Liver (tissue), 9 donors: ENCODE results near the gene NDUFS3. TPM values are rescaled to one million over a fixed set of nuclear protein-coding genes. Genes with fewer than 3 reads are reported as not detected.
"Not testable (repeated sequence)": the region's sequence is repeated elsewhere in the genome, so short reads cannot be mapped to it uniquely, and the experiment has no call there.

Source experiments
- DNase-seq: peaks from one replicate; pipeline ENCODE4 v3.0.0-alpha.2; 2017; ENCODE audit warnings: low spot score
- H3K27ac ChIP-seq, 2 donors: one replicate each; pipeline ENCODE4 v1.7.0; 2013; ENCODE audit warnings: inconsistent platforms in 2 of 2, low read length in 2 of 2, control low read depth in 1 of 2, low read depth in 1 of 2, mild to moderate bottlenecking in 1 of 2
- H3K27me3 ChIP-seq, 4 donors: one replicate each; pipeline versions ENCODE4 v1.6.1 to v1.7.0; 2013; ENCODE audit warnings: low read length in 3 of 4, inconsistent platforms in 1 of 4, mild to moderate bottlenecking in 1 of 4, moderate library complexity in 1 of 4; ENCODE audit not compliant: control insufficient read depth in 4 of 4, insufficient read depth in 4 of 4
- H3K36me3 ChIP-seq, 4 donors: one replicate each; pipeline versions ENCODE4 v1.6.1 to v1.7.0; 2013; ENCODE audit warnings: low read length in 3 of 4, mild to moderate bottlenecking in 3 of 4, low read depth in 1 of 4, moderate library complexity in 1 of 4; ENCODE audit not compliant: control insufficient read depth in 4 of 4, insufficient read depth in 3 of 4
- H3K4me1 ChIP-seq, 4 donors: one replicate each; pipeline versions ENCODE4 v1.6.1 to v1.7.0; 2013; ENCODE audit warnings: low read length in 3 of 4, mild to moderate bottlenecking in 3 of 4, moderate library complexity in 1 of 4; ENCODE audit not compliant: control insufficient read depth in 4 of 4, insufficient read depth in 4 of 4
- H3K4me3 ChIP-seq, 3 donors: one replicate each; pipeline versions ENCODE4 v1.6.1 to v1.7.0; 2013; ENCODE audit warnings: low read length in 3 of 3, control low read depth in 1 of 3, low read depth in 1 of 3, mild to moderate bottlenecking in 1 of 3
- H3K9ac ChIP-seq, 2 donors: one replicate each; pipeline ENCODE4 v1.7.0; 2013; ENCODE audit warnings: low read length in 2 of 2, mild to moderate bottlenecking in 2 of 2, moderate library complexity in 2 of 2, control low read depth in 1 of 2, low read depth in 1 of 2
- H3K9me3 ChIP-seq, 4 donors: one replicate each; pipeline versions ENCODE4 v1.6.1 to v1.7.0; 2013; ENCODE audit warnings: low read length in 3 of 4; ENCODE audit not compliant: control insufficient read depth in 4 of 4
- ATF3 ChIP-seq: IDR thresholded peaks from 2 replicates; pipeline ENCODE4 v1.6.1; 2016; ENCODE audit warnings: antibody characterized with exemption
- CTCF ChIP-seq: fragments of 150-350 bp; IDR thresholded peaks from 2 replicates; pipeline ENCODE4 v1.5.1; 2017; ENCODE audit warnings: improper control_type of control experiment, low read depth, low read length; ENCODE audit not compliant: missing input control
- EGR1 ChIP-seq, 2 donors: IDR thresholded peaks; 2 replicates each; pipeline ENCODE4 v1.6.1; 2016 to 2018; ENCODE audit warnings: antibody characterized with exemption in 2 of 2, low read depth in 2 of 2
- FOXA2 ChIP-seq: IDR thresholded peaks from 2 replicates; pipeline ENCODE4 v1.6.1; 2016; ENCODE audit warnings: antibody characterized with exemption
- HNF4A ChIP-seq, 2 donors: conservative IDR thresholded peaks; 2 replicates each; pipeline ENCODE4 v1.6.1; 2016; ENCODE audit warnings: antibody characterized with exemption in 2 of 2, mild to moderate bottlenecking in 2 of 2
- HNF4G ChIP-seq: IDR thresholded peaks from 2 replicates; pipeline ENCODE4 v1.6.1; 2016; ENCODE audit warnings: antibody characterized with exemption
- JUND ChIP-seq, 2 donors: IDR thresholded peaks; 2 replicates each; pipeline ENCODE4 v1.6.1; 2016; ENCODE audit warnings: antibody characterized with exemption in 2 of 2
- MAX ChIP-seq: IDR thresholded peaks from 2 replicates; pipeline ENCODE4 v1.6.1; 2016; ENCODE audit warnings: antibody characterized with exemption
- RAD21 ChIP-seq, 2 donors: IDR thresholded peaks; 2 replicates each; pipeline ENCODE4 v1.6.1; 2016; ENCODE audit warnings: antibody characterized with exemption in 2 of 2, mild to moderate bottlenecking in 2 of 2
- REST ChIP-seq: IDR thresholded peaks from 2 replicates; pipeline ENCODE4 v1.6.1; 2016; ENCODE audit warnings: antibody characterized with exemption, mild to moderate bottlenecking
- RXRA ChIP-seq, 2 donors: IDR thresholded peaks; 2 replicates each; pipeline ENCODE4 v1.6.1; 2017 to 2018; ENCODE audit warnings: antibody characterized with exemption in 2 of 2, mild to moderate bottlenecking in 1 of 2
- SP1 ChIP-seq: IDR thresholded peaks from 2 replicates; pipeline ENCODE4 v1.6.1; 2018; ENCODE audit warnings: antibody characterized with exemption, mild to moderate bottlenecking
- TAF1 ChIP-seq: conservative IDR thresholded peaks from 2 replicates; pipeline ENCODE4 v1.6.1; 2016; ENCODE audit warnings: antibody characterized with exemption, mild to moderate bottlenecking
- YY1 ChIP-seq: IDR thresholded peaks from 2 replicates; pipeline ENCODE4 v1.6.1; 2016; ENCODE audit warnings: antibody characterized with exemption, mild to moderate bottlenecking
- ZBTB33 ChIP-seq: IDR thresholded peaks from 2 replicates; pipeline ENCODE4 v1.6.1; 2016; ENCODE audit warnings: antibody characterized with exemption
- WGBS: extraction: QIAGEN DNeasy Blood & Tissue Kit; methylation state at CpG from one replicate; pipeline ENCODE4 v1.1.7; 2013; 5-methylcytosine and 5-hydroxymethylcytosine counted together
- polyA plus RNA-seq, 2 donors: library from polyadenylated mRNA; stranded (reverse) in 1 of 2; unstranded in 1 of 2; fragments of 200-250 nt in 1 of 2; fragments of >200 nt in 1 of 2; fragmentation: Nextera tagmentation in 1 of 2; extraction: Ambion mirVana in 1 of 2; gene quantifications; one replicate each; pipeline versions ENCODE4 v1.2.1 to v1.2.3, GENCODE V29; 2013 to 2015
- total RNA-seq, 2 donors: library from RNA; depleted of rRNA; stranded (reverse); fragments of >200 nt; gene quantifications; one replicate each; pipeline ENCODE4 v1.2.3, GENCODE V29; 2014
- donor health status: healthy.
- donor health status: healthy.
- donor health status: healthy.
- donor health status: healthy.
- donor health status: healthy.

NDUFS3 gene
- total and polyA plus RNA-seq, 4 donors, result 43.8 to 101 (median 67.8) TPM

GRCh38 chr11:47545298-47545697, 33.6 kb upstream of the NDUFS3 start:
- no peak overlapping the region for H3K9ac ChIP-seq
- H3K9me3 ChIP-seq, result no peaks in the 10 kb centered on the region
- H3K27ac ChIP-seq, result no peak overlapping the region
- WGBS, result 95% methylated on average over 6 of the region's 6 CpGs
- no peak for TF ChIP-seq REST
- TF ChIP-seq EGR1 (IDR thresholded peaks at IDR 0.05; ENCODE audit: low read depth in 2 of 2), result no peak
- no peak for TF ChIP-seq HNF4G
- no peak for TF ChIP-seq HNF4A (conservative IDR thresholded peaks at IDR 0.05)
- no peak for TF ChIP-seq JUND (IDR thresholded peaks at IDR 0.05)
- no peak for TF ChIP-seq SP1
- TF ChIP-seq MAX, result no peak
- peaks cover 10 to 32% (median 17%) of the 10 kb centered on the region in 4 donors for H3K4me1 ChIP-seq
- no peak overlapping the region for H3K4me3 ChIP-seq
- no peaks in the 10 kb centered on the region for H3K27me3 ChIP-seq
- no peak for DNase-seq
- no peaks in the 10 kb centered on the region for H3K36me3 ChIP-seq

- H3K27ac ChIP-seq, H3K27me3 ChIP-seq, H3K9ac ChIP-seq, DNase-seq, H3K9me3 ChIP-seq, H3K36me3 ChIP-seq, H3K4me3 ChIP-seq: not testable (repeated sequence)
- WGBS, result 96% methylated on average over 7 of the region's 7 CpGs
- peaks cover 14 to 34% (median 21%) of the 10 kb centered on the region in 4 donors for H3K4me1 ChIP-seq
Measured at GRCh38 chr11:47546274-47546673, 32.6 kb upstream of the NDUFS3 start.

GRCh38 chr11:47550288-47551047, 28.4 kb upstream of the NDUFS3 start:
- 70% methylated on average over 10 of the region's 10 CpGs for WGBS
- DNase-seq, result no peak
- Histone ChIP-seq H3K27me3 (no peaks in the 10 kb centered on the region), H3K9ac (no peak overlapping the region), H3K36me3 (no peaks in the 10 kb centered on the region), H3K4me3 (no peak overlapping the region), H3K9me3 (no peaks in the 10 kb centered on the region), H3K4me1 (peaks cover 19 to 38% (median 28%) of the 10 kb centered on the region in 4 donors), H3K27ac (peak overlapping the region; percentile 93 to 96)
- TF ChIP-seq ATF3 (peak; percentile 74), MAX (no peak), HNF4G (peak; percentile 15), SP1 (peak; percentile 46), ZBTB33 (peak; percentile 31), CTCF (no peak), TAF1 (peak; percentile 12), FOXA2 (no peak), HNF4A (conservative IDR thresholded peaks at IDR 0.05) (peak; percentile 41 to 59), YY1 (peak; percentile 59), RXRA (IDR thresholded peaks at IDR 0.05) (peak in 1 of 2 donors; percentile 65), RAD21 (IDR thresholded peaks at IDR 0.05) (peak; percentile 35 to 41)
